T-helper 2 cell treated with Interferon-gamma antibody and Interleukin-4, amounts not matched to agents 5 μg/mL and 100 μg/mL, for 36 hours (primary cell): ENCODE data around the gene POLR3C.

ENCODE experiments used
- DNase-seq: peaks from one replicate; pipeline ENCODE4 v3.0.0; 2021; ENCODE audit warnings: low spot score
- H3K27ac Mint-ChIP-seq: one replicate; pipeline ENCODE4 v1.8.0; 2021; ENCODE audit warnings: mild to moderate bottlenecking, mixed read lengths
- H3K27me3 Mint-ChIP-seq: one replicate; pipeline ENCODE4 v1.8.0; 2021; ENCODE audit warnings: low read depth, mixed read lengths
- H3K36me3 Mint-ChIP-seq: one replicate; pipeline ENCODE4 v1.8.0; 2021; ENCODE audit warnings: low read depth, mixed read lengths
- H3K4me1 Mint-ChIP-seq: one replicate; pipeline ENCODE4 v1.8.0; 2021; ENCODE audit warnings: low read depth, mixed read lengths
- H3K4me3 Mint-ChIP-seq: one replicate; pipeline ENCODE4 v1.8.0; 2022; ENCODE audit warnings: mild to moderate bottlenecking, moderate library complexity, mixed read lengths
- H3K9me3 Mint-ChIP-seq: one replicate; pipeline ENCODE4 v1.8.0; 2021; ENCODE audit warnings: mixed read lengths

The POLR3C gene

GRCh38 chr1:145892486-145893087, 68.6 kb downstream of the POLR3C start:
- Mint-ChIP-seq H3K36me3 (no peaks in the 10 kb centered on the region), H3K27ac (no peak overlapping the region), H3K4me3 (no peak overlapping the region), H3K4me1 (peaks cover 5% of the 10 kb centered on the region), H3K9me3 (no peaks in the 10 kb centered on the region), H3K27me3 (no peaks in the 10 kb centered on the region)
- no peak for DNase-seq

- Mint-ChIP-seq H3K4me3 (no peak overlapping the region), H3K27ac (no peak overlapping the region), H3K27me3 (no peaks in the 10 kb centered on the region), H3K4me1 (peaks cover 5% of the 10 kb centered on the region), H3K9me3 (no peaks in the 10 kb centered on the region), H3K36me3 (no peaks in the 10 kb centered on the region)
- no peak for DNase-seq
Observed at GRCh38 chr1:145893306-145894055, 69.5 kb downstream of the POLR3C start.
